Measurements from ENCODE around the gene TXNRD2. TPM values are rescaled to one million over a fixed set of nuclear protein-coding genes. Genes with fewer than 3 reads are reported as not detected.

TXNRD2 gene
- total and polyA plus RNA-seq, 10 of the 15 experiments (the other 5 are each of a cell fraction or from before 2014, with no cell fraction given) = 1.6 to 26.0 (median 13.9) TPM

- TF ChIP-seq ATF3 (IDR thresholded peaks at IDR 0.05; ENCODE audit: borderline replicate concordance, extremely low read depth, low read depth, low read length) (no peak), RELB (IDR thresholded peaks at IDR 0.05; ENCODE audit: low read depth) (no peak), CHD4 (IDR thresholded peaks at IDR 0.05) (no peak), PKNOX1 (IDR thresholded peaks at IDR 0.05) (no peak), SP1 (IDR thresholded peaks at IDR 0.05; ENCODE audit: low read depth, low read length) (no peak), TAF1 (IDR thresholded peaks at IDR 0.05; ENCODE audit: borderline replicate concordance, low read depth, low read length) (no peak), SPI1 (IDR thresholded peaks at IDR 0.05; ENCODE audit: borderline replicate concordance, insufficient read depth, low read depth, low read length) (no peak), LARP7 (IDR thresholded peaks at IDR 0.05) (no peak), GABPA (IDR thresholded peaks at IDR 0.05; ENCODE audit: low read depth) (no peak), SIN3A (IDR thresholded peaks at IDR 0.05; ENCODE audit: low read depth, low read length) (no peak), MLLT1 (IDR thresholded peaks at IDR 0.05) (no peak), RB1 (IDR thresholded peaks at IDR 0.05; ENCODE audit: borderline replicate concordance) (no peak)
- Histone ChIP-seq H3K79me2 (ENCODE audit: control insufficient read depth, insufficient read depth, low read length) (peaks cover 21% of the 10 kb centered on the region), H3K9ac (ENCODE audit: control insufficient read depth, insufficient read depth, low read length) (no peak overlapping the region), H3K9me3 (replicated peaks; ENCODE audit: control insufficient read depth, insufficient read depth, low read length) (no peaks in the 10 kb centered on the region; the same call in 2 of the 3 replicates), H3K4me1 (ENCODE audit: control insufficient read depth, insufficient read depth, low read length) (peaks cover 6% of the 10 kb centered on the region; the same call in 1 of the 2 replicates), H2AFZ (ENCODE audit: control insufficient read depth, low read depth, low read length) (no peak overlapping the region), H3K27ac (ENCODE audit: control insufficient read depth, insufficient read depth) (no peak overlapping the region), H3K36me3 (ENCODE audit: control insufficient read depth in 2 of 2, insufficient read depth in 2 of 2, low read length in 1 of 2) (no peaks in the 10 kb centered on the region), H3K4me3 (no peak overlapping the region), H3K4me2 (ENCODE audit: control insufficient read depth, insufficient read depth) (no peak overlapping the region), H3K27me3 (replicated peaks in 1 of 2; ENCODE audit: control insufficient read depth in 2 of 2, insufficient read depth in 2 of 2, low read length in 1 of 2) (no peaks in the 10 kb centered on the region), H4K20me1 (ENCODE audit: control insufficient read depth, insufficient read depth) (no peaks in the 10 kb centered on the region)
- ChIA-PET RAD21 (ENCODE audit: unreplicated experiment) (no interaction called here), POLR2A (no interaction called here), CTCF (interaction anchor here (1.2 kb wide), 1 partner anchor 28 kb away, joined by 4 read pairs; no protein-coding TSS in a partner anchor), SMC1A (ENCODE audit: uncharacterized antibody, unreplicated experiment) (no interaction called here)
- FAIRE-seq (no peak), ATAC-seq (no peak), DNase-seq (ENCODE audit: low read depth, low spot score) (no peak)
- intact Hi-C loops (cut with micrococcal nuclease; ENCODE audit: unreplicated experiment) = no loop called here
- 98% methylated on average over 16 of the region's 16 CpGs for WGBS (ENCODE audit: insufficient coverage, insufficient replicate concordance, low lambda C conversion rate, missing lambda C conversion rate)
- no TSS peak for BruUV-seq (replicated peaks)
- in situ Hi-C loops (cut with MboI) = no loop called here
Observed at GRCh38 chr22:19937616-19938473, 3.8 kb downstream of the TXNRD2 start.
